ENCODE measurements around the gene EIF2AK3. TPM values are rescaled to one million over a fixed set of nuclear protein-coding genes. Genes with fewer than 3 reads are reported as not detected.

The EIF2AK3 gene
- total RNA-seq, 2 donors from 2014 or later = 21.6 to 21.8 TPM

DNA sequence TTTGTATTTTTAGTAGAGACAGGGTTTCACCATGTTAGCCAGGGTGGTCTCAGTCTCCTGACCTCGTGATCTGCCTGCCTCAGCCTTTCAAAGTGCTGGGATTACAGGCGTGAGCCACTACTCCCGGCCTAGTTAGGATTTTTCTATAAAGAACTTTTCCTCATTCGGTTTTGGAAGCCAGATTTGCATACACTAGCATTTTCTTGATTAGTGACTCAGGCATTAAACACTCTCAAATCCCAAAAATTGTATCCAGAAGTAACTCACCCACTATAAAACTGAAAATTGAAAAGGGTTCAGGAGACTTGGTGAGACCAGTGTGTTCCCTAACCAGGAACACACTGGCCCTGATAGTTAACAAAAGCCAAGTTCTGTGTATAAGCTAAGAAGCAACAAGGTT is 25.2 kb downstream of the EIF2AK3 start:
- no peaks in the 10 kb centered on the region for H3K27me3 Mint-ChIP-seq (ENCODE audit: low read depth)
- ATAC-seq (replicated peaks in 1 of 2) = no peak
- H3K4me3 Mint-ChIP-seq = no peak overlapping the region
- peaks cover 21% of the 10 kb centered on the region for H3K4me1 Mint-ChIP-seq (ENCODE audit: low read depth)
- peak overlapping the region; percentile 7 for H3K27ac Mint-ChIP-seq
- no peaks in the 10 kb centered on the region for H3K36me3 Mint-ChIP-seq (ENCODE audit: insufficient read depth in 2 of 2)
- DNase-seq = no peak
- no peaks in the 10 kb centered on the region for H3K9me3 Mint-ChIP-seq

DNA sequence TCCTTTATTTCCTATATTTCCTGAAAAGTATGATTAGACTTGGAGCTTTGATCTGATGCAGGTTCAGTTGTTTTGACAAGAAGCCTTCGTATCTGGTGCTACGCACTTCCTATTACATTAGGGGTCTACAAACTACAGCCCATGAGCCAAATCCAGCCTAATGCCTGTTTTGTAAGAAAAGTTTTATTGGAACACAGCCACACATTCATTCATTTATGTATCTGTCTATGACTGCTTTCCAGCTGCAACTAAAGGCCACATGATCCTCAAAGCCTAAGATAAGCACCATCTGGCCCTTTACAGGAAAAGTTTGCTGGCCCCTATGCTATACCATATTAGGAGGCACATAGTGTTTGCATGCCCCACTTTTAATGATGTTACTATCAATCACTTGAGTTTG is 26.0 kb downstream of the EIF2AK3 start:
- ATAC-seq (replicated peaks in 1 of 2) (no peak), DNase-seq (no peak)
- no peaks in the 10 kb centered on the region for H3K27me3 Mint-ChIP-seq (ENCODE audit: low read depth)
- peaks cover 18% of the 10 kb centered on the region for H3K4me1 Mint-ChIP-seq (ENCODE audit: low read depth)
- no peaks in the 10 kb centered on the region for H3K36me3 Mint-ChIP-seq (ENCODE audit: insufficient read depth in 2 of 2)
- H3K9me3 Mint-ChIP-seq = no peaks in the 10 kb centered on the region
- H3K27ac Mint-ChIP-seq = no peak overlapping the region
- H3K4me3 Mint-ChIP-seq = no peak overlapping the region

DNA sequence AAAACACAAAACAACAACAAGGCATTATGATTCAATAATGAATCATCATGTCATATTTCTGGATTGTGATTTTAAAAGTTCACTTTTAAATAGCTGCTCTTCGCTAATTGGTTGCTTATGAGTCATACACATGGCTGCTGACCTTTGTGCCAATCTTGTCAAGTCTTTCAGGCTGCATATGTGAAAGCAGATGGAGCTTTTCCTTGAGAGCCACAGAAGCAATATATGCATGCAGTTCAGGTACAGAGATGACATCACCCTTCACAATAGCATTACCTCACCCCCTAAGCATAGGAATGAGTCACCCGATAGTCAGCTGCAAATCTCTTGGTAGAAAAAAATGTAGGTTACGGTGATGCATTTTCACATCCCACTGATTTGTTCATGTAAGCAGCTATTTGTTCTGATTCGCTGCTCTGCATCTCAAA is 27.2 kb downstream of the EIF2AK3 start:
- Mint-ChIP-seq H3K9me3 (no peaks in the 10 kb centered on the region), H3K36me3 (ENCODE audit: insufficient read depth in 2 of 2) (peaks cover 0 to 4% of the 10 kb centered on the region in 2 donors), H3K27ac (peak overlapping the region; percentile 20), H3K4me3 (no peak overlapping the region), H3K4me1 (ENCODE audit: low read depth) (peaks cover 18% of the 10 kb centered on the region), H3K27me3 (ENCODE audit: low read depth) (no peaks in the 10 kb centered on the region)
- ATAC-seq (replicated peaks in 1 of 2) (peak; percentile 100), DNase-seq (peak; percentile 61 to 68)

DNA sequence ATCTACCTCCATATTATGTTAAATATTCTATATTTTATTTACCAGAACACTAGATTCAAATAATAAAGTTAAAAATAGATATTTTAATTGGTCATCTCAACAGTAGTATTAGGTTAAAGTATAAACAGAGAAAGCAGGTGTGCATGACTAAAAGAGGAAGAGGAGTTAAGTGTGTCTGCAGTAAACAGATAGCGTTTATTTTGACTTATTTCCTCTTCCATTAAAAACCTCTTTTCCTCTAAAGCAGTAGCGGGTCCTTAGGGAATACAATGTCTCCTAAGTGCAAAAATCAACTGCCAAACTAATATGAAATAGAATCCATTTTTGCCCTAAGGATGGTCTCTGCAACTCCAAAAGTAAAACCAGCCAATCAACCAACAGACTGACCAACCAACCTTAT is 27.7 kb downstream of the EIF2AK3 start:
- Mint-ChIP-seq H3K27me3 (ENCODE audit: low read depth) (no peaks in the 10 kb centered on the region), H3K4me1 (ENCODE audit: low read depth) (peaks cover 18% of the 10 kb centered on the region), H3K9me3 (no peaks in the 10 kb centered on the region), H3K36me3 (ENCODE audit: insufficient read depth in 2 of 2) (peaks cover 0 to 4% of the 10 kb centered on the region in 2 donors), H3K27ac (peak overlapping the region; percentile 20), H3K4me3 (no peak overlapping the region)
- ATAC-seq (replicated peaks in 1 of 2) = no peak
- no peak for DNase-seq

DNA sequence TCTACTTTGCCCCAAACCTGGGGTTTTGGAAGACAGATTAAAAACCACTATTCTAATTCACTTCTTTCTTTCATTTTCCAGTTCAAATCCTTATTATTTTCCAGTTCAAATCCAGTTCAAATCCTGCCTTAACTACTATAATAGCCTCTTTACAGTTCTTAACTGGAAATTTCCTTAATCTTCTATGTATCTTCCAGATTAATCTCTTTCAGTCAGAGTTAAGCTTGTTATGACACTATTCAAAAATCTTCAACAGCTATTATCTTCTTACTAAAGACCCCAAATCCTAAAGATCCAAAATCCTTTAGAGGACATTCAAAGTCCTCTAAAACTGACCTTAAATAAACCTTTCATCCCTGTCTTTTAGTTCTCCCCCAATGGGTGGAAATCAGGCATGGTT is 30.1 kb downstream of the EIF2AK3 start:
- no peak for DNase-seq
- Mint-ChIP-seq H3K36me3 (ENCODE audit: insufficient read depth in 2 of 2) (peaks cover 0 to 8% of the 10 kb centered on the region in 2 donors), H3K4me1 (ENCODE audit: low read depth) (peaks cover 18% of the 10 kb centered on the region), H3K27me3 (ENCODE audit: low read depth) (no peaks in the 10 kb centered on the region), H3K4me3 (no peak overlapping the region), H3K27ac (peak overlapping the region; percentile 11), H3K9me3 (no peaks in the 10 kb centered on the region)
- no peak for ATAC-seq (replicated peaks in 1 of 2)

DNA sequence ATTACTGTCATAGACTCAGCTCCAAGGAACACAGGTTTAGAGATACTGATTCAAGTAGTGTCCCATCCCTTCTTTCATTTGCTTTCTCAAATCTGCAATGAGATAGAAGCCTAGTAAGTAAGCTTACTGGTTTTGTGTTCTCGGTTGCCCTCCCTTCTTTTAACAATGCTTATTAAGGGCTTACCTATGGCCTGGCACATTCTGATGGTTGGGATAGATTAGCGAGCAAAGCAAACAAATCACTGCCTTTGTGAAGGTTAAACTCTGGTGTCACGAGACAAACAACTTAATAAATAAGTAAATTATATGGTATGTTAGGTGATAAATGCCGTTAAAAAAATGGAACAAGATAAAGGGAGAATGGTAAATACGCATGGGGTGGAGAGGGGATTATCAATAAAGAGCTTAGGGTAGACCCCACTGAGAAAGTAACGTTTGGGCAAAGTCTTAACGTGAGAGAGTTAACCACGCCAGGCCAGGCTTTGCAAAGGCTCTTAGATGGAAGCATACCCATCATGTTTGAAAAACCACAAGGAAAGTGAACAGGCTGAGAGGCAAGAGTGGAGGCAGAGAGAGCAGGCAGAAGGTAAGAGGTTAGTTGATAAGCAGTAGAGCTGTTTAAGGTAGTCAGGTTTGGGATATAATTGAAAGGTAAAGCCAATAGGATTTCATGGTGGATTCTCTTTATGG is 31.0 kb downstream of the EIF2AK3 start:
- Mint-ChIP-seq H3K4me3 (no peak overlapping the region), H3K27me3 (ENCODE audit: low read depth) (no peaks in the 10 kb centered on the region), H3K4me1 (ENCODE audit: low read depth) (peaks cover 17% of the 10 kb centered on the region), H3K27ac (no peak overlapping the region), H3K36me3 (ENCODE audit: insufficient read depth in 2 of 2) (peaks cover 0 to 8% of the 10 kb centered on the region in 2 donors), H3K9me3 (no peaks in the 10 kb centered on the region)
- no peak for DNase-seq
- ATAC-seq (replicated peaks in 1 of 2) = no peak

DNA sequence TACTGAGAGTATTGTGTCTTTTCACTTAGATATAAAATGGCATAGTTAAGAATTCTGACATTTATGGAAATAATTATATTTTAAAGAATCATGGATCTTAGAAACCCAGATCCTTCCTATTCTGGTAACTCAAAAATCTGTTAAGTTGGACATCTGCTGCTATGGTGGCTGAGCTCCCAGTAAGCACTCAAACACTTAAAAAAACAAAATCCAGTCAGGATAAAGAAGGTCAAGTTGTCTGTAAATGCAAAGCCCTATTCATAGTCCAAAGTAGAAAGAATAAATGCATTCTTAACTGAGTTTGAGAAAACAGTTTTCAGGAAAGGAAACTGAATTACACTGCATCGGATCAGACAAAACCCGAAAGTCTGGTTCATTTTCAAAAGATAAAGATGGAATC is 35.6 kb downstream of the EIF2AK3 start:
- H3K36me3 Mint-ChIP-seq (ENCODE audit: insufficient read depth in 2 of 2) = peaks cover 5 to 11% of the 10 kb centered on the region in 2 donors

DNA sequence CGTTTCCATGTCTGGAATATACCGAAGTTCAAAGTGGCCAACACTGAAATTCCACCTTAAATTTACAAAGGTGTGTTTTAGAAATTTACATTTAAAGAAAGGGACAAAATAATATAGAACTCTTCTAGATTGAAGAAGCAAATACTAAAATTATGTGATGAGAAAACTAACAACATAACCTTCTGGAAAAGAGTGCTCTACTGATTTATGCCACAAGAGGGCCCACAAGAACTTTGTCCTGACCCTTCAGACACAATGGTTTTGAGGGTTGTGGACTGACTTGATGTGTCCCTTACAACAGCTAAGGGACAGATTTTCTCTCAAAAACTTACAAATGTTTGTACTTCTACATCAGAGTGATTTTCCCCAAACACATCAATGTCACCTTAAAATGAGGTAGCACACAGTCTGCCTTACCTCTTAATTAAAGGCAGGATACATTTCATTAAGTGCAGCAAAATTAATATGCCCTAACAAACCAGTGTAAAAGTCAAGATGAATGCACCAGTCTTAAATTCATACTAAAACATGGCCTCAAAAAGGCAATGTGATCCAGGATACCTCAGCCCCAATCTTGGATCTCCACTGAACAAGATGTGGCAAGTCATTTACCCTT is 36.2 kb downstream of the EIF2AK3 start:
- peak; percentile 59 to 66 for ATAC-seq (replicated peaks in 1 of 2)
- DNase-seq = peak; percentile 45 to 47
- Mint-ChIP-seq H3K27me3 (ENCODE audit: low read depth) (no peaks in the 10 kb centered on the region), H3K36me3 (ENCODE audit: insufficient read depth in 2 of 2) (peaks cover 5 to 11% of the 10 kb centered on the region in 2 donors), H3K27ac (peak overlapping the region; percentile 33), H3K9me3 (no peaks in the 10 kb centered on the region), H3K4me1 (ENCODE audit: low read depth) (no peaks in the 10 kb centered on the region), H3K4me3 (no peak overlapping the region)

More for the DNA sequence above, 35.6 kb downstream of the EIF2AK3 start:
- Mint-ChIP-seq H3K4me1 (ENCODE audit: low read depth) (no peaks in the 10 kb centered on the region), H3K27me3 (ENCODE audit: low read depth) (no peaks in the 10 kb centered on the region), H3K27ac (no peak overlapping the region), H3K4me3 (no peak overlapping the region), H3K9me3 (no peaks in the 10 kb centered on the region)
- no peak for ATAC-seq (replicated peaks in 1 of 2)
- no peak for DNase-seq

DNA sequence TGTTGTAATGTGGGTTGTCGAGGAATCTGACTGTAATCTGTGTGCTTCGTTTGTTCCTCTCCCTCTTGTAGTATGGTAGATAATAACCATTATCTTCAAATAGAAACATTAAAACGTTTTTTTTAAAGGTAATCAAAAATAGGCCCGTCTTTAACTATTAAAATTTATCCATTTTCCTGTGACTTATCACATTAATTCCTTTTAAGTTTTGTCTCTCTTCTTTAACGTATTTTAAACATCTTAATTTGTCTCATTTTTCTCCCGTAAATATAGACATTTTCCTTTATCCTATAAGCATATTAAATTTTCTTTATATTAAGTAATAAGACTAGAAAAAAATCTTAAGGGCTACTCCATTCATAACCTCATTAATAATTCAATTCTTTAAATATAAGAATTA is 41.3 kb downstream of the EIF2AK3 start:
- peaks cover 9 to 12% of the 10 kb centered on the region in 2 donors for H3K36me3 Mint-ChIP-seq (ENCODE audit: insufficient read depth in 2 of 2)
- H3K9me3 Mint-ChIP-seq = no peaks in the 10 kb centered on the region
- DNase-seq (no peak), ATAC-seq (replicated peaks in 1 of 2) (no peak)
- H3K4me3 Mint-ChIP-seq = no peak overlapping the region
- H3K27me3 Mint-ChIP-seq (ENCODE audit: low read depth) = no peaks in the 10 kb centered on the region
- no peak overlapping the region for H3K27ac Mint-ChIP-seq
- H3K4me1 Mint-ChIP-seq (ENCODE audit: low read depth) = no peaks in the 10 kb centered on the region

DNA sequence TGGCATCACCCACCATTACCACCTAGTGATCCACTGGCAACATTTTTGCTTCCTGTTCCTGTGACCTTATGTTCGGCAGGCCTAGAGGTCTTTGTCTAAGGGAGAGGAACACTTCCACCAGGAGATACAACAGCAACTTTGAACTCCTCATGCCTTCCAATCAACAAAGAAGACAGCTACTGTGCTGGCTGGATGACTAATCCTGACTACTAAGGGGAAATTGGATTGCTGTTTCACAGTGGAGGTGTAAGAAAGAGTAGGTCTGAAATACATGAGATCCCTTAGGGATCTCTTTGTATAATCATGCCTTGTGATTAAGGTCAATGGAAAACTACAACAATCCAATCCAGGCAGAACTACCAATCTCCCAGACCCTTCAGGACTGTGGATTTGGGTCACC is 45.2 kb downstream of the EIF2AK3 start:
- peaks cover 9 to 10% of the 10 kb centered on the region in 2 donors for H3K36me3 Mint-ChIP-seq (ENCODE audit: insufficient read depth in 2 of 2)
- no peaks in the 10 kb centered on the region for H3K27me3 Mint-ChIP-seq (ENCODE audit: low read depth)
- H3K4me1 Mint-ChIP-seq (ENCODE audit: low read depth) = no peaks in the 10 kb centered on the region
- DNase-seq (no peak), ATAC-seq (replicated peaks in 1 of 2) (no peak)
- H3K4me3 Mint-ChIP-seq = no peak overlapping the region
- H3K9me3 Mint-ChIP-seq = no peaks in the 10 kb centered on the region
- no peak overlapping the region for H3K27ac Mint-ChIP-seq

DNA sequence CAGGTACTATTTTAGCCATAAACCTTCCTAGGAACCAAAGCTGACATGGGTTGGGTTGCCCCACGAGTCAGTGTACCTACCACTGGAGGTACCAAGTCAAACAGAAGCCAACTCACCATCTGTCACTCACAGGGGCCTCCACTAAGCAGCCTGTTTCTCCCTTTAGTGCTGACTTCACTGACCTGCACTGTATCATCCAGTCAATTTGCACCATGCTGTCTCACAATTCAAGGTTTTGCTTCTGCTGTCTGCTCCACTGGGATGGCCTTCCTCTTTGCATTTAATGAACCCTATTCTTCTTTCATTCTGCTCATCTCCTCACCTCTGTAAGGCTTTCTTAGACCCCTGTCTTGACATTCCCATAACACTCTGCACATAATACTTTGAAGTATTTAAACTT is 47.2 kb downstream of the EIF2AK3 start:
- no peak for ATAC-seq (replicated peaks in 1 of 2)
- no peaks in the 10 kb centered on the region for H3K27me3 Mint-ChIP-seq (ENCODE audit: low read depth)

DNA sequence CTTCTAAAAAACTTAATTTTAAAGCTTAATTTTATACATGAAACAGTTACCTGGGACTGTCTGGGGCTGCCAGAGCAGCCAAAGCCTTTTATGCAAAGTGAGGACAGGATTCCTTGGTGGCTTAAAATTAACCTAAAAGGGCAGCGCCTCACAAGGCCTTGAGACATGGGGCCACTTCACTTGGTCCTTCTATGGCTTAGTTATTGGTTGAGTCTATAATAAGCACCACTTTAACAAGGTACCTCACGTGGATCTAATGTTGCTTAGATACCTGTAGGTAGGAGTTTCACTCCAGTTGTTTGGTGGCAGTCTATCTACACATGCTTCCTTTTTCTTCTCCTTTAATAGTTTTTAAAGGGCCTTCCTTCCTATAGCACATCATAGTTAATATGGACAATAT is 51.6 kb downstream of the EIF2AK3 start:
- ATAC-seq (replicated peaks in 1 of 2) (no peak), DNase-seq (no peak)
- H3K4me3 Mint-ChIP-seq = no peak overlapping the region
- H3K9me3 Mint-ChIP-seq = no peaks in the 10 kb centered on the region
- no peak overlapping the region for H3K27ac Mint-ChIP-seq
- H3K36me3 Mint-ChIP-seq (ENCODE audit: insufficient read depth in 2 of 2) = peaks cover 7 to 15% of the 10 kb centered on the region in 2 donors
- H3K4me1 Mint-ChIP-seq (ENCODE audit: low read depth) = peaks cover 13% of the 10 kb centered on the region
- H3K27me3 Mint-ChIP-seq (ENCODE audit: low read depth) = no peaks in the 10 kb centered on the region

More for the DNA sequence above, 47.2 kb downstream of the EIF2AK3 start:
- Mint-ChIP-seq H3K4me3 (no peak overlapping the region), H3K27ac (peak overlapping the region; percentile 51), H3K36me3 (ENCODE audit: insufficient read depth in 2 of 2) (peaks cover 6 to 13% of the 10 kb centered on the region in 2 donors), H3K4me1 (ENCODE audit: low read depth) (peaks cover 4% of the 10 kb centered on the region), H3K9me3 (no peaks in the 10 kb centered on the region)
- no peak for DNase-seq

DNA sequence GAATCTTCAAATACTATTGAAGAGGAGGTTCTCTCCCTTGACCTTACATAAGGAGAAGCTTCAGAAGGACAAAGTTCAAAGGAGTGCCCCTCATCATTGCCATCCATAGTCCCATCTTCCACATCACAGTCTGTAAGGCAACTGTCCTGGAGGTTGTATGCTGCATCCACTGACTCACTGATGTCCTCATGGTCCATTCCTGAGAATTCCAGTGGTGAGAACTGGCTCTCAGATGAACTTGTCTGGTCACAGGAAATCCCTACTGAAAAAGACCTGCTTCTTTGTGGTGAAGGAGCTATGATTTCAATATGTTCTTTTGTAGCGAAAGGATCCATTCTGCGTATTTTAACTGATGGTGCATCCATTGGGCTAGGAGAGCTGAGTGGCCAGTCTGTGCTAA is 52.2 kb downstream of the EIF2AK3 start:
- peaks cover 8 to 10% of the 10 kb centered on the region in 2 donors for H3K36me3 Mint-ChIP-seq (ENCODE audit: insufficient read depth in 2 of 2)
- H3K4me3 Mint-ChIP-seq = no peak overlapping the region
- H3K27me3 Mint-ChIP-seq (ENCODE audit: low read depth) = no peaks in the 10 kb centered on the region
- DNase-seq (no peak), ATAC-seq (replicated peaks in 1 of 2) (no peak)
- peaks cover 13% of the 10 kb centered on the region for H3K4me1 Mint-ChIP-seq (ENCODE audit: low read depth)
- no peak overlapping the region for H3K27ac Mint-ChIP-seq
- no peaks in the 10 kb centered on the region for H3K9me3 Mint-ChIP-seq

Data from activated T-cell treated with anti-CD3 and anti-CD28 coated beads, Interleukin-2, amount 50 U/mL, for 72 hours (primary cell).